Adrenal gland (tissue), 5 donors: Measurements from ENCODE around the gene CACNA1D.

Source experiments
- POLR2A ChIP-seq, 2 donors: fragments of 450-650 bp; IDR thresholded peaks; one replicate each; pipeline ENCODE4 v1.6.1; 2017; ENCODE audit warnings: antibody characterized with exemption in 2 of 2, mild to moderate bottlenecking in 2 of 2, moderate library complexity in 1 of 2
- TF ChIP-seq, protein P1 (sequence below), 6 experiments: fragments of 450-650 bp in 4 of 6; fragments of 200-600 bp in 2 of 6; sonication (generic) in 1 of 6; IDR thresholded peaks; 1 replicate in 5 of 6; 2 replicates in 1 of 6; pipeline versions ENCODE4 v1.5.1 to v1.8.0; 2016 to 2021; ENCODE audit warnings: antibody characterized with exemption in 6 of 6, mild to moderate bottlenecking in 2 of 6, moderate library complexity in 1 of 6
- donor health status: DM: no; HTN: no; CAD: no.

DNA sequence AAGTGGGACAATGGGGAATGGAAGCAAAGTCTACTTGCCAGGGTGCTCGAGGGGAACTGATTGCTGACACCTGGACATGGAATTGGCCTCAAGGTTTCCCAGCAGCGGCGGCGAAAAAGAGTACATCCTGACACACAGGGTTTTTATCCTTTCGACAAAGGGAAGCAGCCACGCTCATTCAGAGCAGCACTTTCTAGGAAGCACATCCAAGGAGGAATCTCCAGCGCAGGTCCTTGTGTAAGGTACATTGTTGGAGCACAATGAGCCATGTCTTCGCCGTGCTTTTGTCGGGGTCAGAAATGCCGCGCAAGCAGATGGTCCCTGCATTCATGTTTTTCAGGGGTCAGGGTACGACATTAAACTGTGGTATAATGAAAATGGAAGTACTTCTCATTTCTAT is 16.8 kb downstream of the CACNA1D start:
- TF ChIP-seq, protein P1, sequence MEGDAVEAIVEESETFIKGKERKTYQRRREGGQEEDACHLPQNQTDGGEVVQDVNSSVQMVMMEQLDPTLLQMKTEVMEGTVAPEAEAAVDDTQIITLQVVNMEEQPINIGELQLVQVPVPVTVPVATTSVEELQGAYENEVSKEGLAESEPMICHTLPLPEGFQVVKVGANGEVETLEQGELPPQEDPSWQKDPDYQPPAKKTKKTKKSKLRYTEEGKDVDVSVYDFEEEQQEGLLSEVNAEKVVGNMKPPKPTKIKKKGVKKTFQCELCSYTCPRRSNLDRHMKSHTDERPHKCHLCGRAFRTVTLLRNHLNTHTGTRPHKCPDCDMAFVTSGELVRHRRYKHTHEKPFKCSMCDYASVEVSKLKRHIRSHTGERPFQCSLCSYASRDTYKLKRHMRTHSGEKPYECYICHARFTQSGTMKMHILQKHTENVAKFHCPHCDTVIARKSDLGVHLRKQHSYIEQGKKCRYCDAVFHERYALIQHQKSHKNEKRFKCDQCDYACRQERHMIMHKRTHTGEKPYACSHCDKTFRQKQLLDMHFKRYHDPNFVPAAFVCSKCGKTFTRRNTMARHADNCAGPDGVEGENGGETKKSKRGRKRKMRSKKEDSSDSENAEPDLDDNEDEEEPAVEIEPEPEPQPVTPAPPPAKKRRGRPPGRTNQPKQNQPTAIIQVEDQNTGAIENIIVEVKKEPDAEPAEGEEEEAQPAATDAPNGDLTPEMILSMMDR (IDR thresholded peaks at IDR 0.05): no peak
- no peak for TF ChIP-seq POLR2A (IDR thresholded peaks at IDR 0.05)
